ENCODE results near the gene AGBL1. TPM values are rescaled to one million over a fixed set of nuclear protein-coding genes. Genes with fewer than 3 reads are reported as not detected.

AGBL1 gene
- total and polyA plus RNA-seq, 7 donors: 0.96 to 34.8 (median 6.6) TPM

GRCh38 chr15:86834115-86834863 lies 754.6 kb downstream of the AGBL1 start:
- H3K36me3 ChIP-seq (ENCODE audit: insufficient read depth in 1 of 2, low read depth in 1 of 2): no peaks in the 10 kb centered on the region
- no peaks in the 10 kb centered on the region for H3K9me3 ChIP-seq
- ATAC-seq (peak in 3 of 4 donors; percentile 61 to 78 (median 74)), DNase-seq (peak in 1 of 2 donors; percentile 49)
- peak overlapping the region; percentile 63 for H3K27ac ChIP-seq
- no peaks in the 10 kb centered on the region for H3K27me3 ChIP-seq (ENCODE audit: insufficient read depth in 3 of 3, low read length in 2 of 3)
- H3K4me1 ChIP-seq: peaks cover 50% of the 10 kb centered on the region
- WGBS, 3 donors: 38 to 61% (median 43%) methylated on average over 7 of the region's 7 CpGs
- intact Hi-C loops (cut with DNase I): no loop called here
- H3K4me3 ChIP-seq: no peak overlapping the region
- TF ChIP-seq, protein P1, sequence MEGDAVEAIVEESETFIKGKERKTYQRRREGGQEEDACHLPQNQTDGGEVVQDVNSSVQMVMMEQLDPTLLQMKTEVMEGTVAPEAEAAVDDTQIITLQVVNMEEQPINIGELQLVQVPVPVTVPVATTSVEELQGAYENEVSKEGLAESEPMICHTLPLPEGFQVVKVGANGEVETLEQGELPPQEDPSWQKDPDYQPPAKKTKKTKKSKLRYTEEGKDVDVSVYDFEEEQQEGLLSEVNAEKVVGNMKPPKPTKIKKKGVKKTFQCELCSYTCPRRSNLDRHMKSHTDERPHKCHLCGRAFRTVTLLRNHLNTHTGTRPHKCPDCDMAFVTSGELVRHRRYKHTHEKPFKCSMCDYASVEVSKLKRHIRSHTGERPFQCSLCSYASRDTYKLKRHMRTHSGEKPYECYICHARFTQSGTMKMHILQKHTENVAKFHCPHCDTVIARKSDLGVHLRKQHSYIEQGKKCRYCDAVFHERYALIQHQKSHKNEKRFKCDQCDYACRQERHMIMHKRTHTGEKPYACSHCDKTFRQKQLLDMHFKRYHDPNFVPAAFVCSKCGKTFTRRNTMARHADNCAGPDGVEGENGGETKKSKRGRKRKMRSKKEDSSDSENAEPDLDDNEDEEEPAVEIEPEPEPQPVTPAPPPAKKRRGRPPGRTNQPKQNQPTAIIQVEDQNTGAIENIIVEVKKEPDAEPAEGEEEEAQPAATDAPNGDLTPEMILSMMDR (IDR thresholded peaks at IDR 0.05): no peak

DNA sequence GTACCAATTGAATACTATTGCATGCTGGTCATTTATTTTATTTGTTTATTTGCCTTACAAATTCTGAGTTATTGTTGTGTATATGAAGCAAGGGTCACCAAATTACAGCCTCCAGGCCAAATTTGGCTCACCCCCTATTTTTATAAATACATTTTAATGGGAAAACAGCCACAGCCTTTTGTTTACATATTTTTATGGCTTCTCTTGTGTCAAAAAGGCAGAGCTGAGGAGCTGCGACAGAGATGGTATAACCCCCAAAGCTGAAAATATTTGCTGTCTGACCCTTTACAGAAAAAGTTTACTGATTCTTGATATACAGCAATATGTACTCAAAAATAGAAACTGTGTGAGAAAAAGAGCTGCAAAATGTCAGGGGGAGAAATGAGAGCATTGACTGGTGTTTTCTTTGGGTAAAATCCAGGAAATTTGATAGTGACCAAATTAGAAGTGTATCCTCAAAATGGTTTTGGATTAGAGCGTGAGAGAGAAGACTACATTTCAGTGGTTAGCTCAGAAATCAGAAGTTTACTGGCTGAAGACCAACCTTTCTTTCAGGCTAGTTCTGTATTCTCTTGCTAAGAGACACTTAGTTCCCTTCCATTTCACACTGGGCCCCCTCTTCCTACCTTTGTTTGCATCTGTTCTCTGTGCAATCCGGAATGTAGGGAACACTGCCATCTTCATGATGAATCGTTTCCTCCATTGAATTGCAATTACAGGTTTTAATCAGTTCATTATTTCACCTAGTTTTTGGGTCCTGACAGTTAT lies 757.8 kb downstream of the AGBL1 start:
- 17 to 33% (median 18%) methylated on average over 4 of the region's 4 CpGs for WGBS, 3 donors
- ATAC-seq: no peak
- H3K27ac ChIP-seq: no peak overlapping the region

DNA sequence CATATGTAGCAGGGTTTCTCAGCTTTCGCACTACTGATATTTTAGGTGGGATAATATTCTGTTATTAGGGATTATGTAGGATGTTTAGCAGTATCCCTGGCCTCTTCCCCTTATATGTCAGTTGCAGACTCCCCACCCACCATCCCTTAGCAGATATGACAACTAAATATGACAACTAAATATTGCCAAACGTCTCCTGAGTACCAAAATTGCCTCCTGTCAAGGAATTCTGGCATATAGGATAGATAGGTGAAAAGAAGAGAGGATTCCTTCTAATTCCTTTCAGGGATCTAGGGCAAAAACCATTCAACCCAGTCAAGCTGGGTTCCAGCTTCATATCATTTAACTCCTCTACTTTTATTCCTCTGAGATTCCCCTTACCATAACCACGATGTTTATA lies 759.8 kb downstream of the AGBL1 start:
- DNase-seq (no peak), ATAC-seq (no peak)
- Histone ChIP-seq H3K36me3 (ENCODE audit: insufficient read depth in 1 of 2, low read depth in 1 of 2) (no peaks in the 10 kb centered on the region), H3K27ac (no peak overlapping the region), H3K4me1 (peaks cover 33% of the 10 kb centered on the region), H3K9me3 (no peaks in the 10 kb centered on the region), H3K27me3 (ENCODE audit: insufficient read depth in 3 of 3, low read length in 2 of 3) (no peaks in the 10 kb centered on the region), H3K4me3 (no peak overlapping the region)
- 81 to 87% (median 86%) methylated on average over 3 of the region's 3 CpGs for WGBS, 3 donors
- TF ChIP-seq, protein P1 (IDR thresholded peaks at IDR 0.05): no peak
- intact Hi-C loops (cut with DNase I): no loop called here

More for the DNA sequence above, 757.8 kb downstream of the AGBL1 start:
- Histone ChIP-seq H3K9me3 (no peaks in the 10 kb centered on the region), H3K4me1 (peaks cover 45% of the 10 kb centered on the region), H3K4me3 (no peak overlapping the region), H3K27me3 (ENCODE audit: insufficient read depth in 3 of 3, low read length in 2 of 3) (no peaks in the 10 kb centered on the region), H3K36me3 (ENCODE audit: insufficient read depth in 1 of 2, low read depth in 1 of 2) (no peaks in the 10 kb centered on the region)
- DNase-seq: no peak
- intact Hi-C loops (cut with DNase I): no loop called here
- TF ChIP-seq, protein P1 (IDR thresholded peaks at IDR 0.05): no peak

GRCh38 chr15:86840996-86841395 lies 761.3 kb downstream of the AGBL1 start:
- ATAC-seq: no peak
- H3K27ac ChIP-seq: no peak overlapping the region
- peaks cover 19% of the 10 kb centered on the region for H3K4me1 ChIP-seq
- no peaks in the 10 kb centered on the region for H3K9me3 ChIP-seq
- 39 to 47% (median 40%) methylated on average over 2 of the region's 2 CpGs for WGBS, 3 donors
- no peaks in the 10 kb centered on the region for H3K36me3 ChIP-seq (ENCODE audit: insufficient read depth in 1 of 2, low read depth in 1 of 2)
- DNase-seq: no peak
- H3K27me3 ChIP-seq (ENCODE audit: insufficient read depth in 3 of 3, low read length in 2 of 3): no peaks in the 10 kb centered on the region
- intact Hi-C loops (cut with DNase I): no loop called here
- no peak overlapping the region for H3K4me3 ChIP-seq
- TF ChIP-seq, protein P1 (IDR thresholded peaks at IDR 0.05): no peak

Measured in psoas muscle (tissue), 8 donors.